Loucy (cell line): ENCODE measurements around the gene CZIB.

ENCODE experiments used
- H2AFZ ChIP-seq: fragments of 200-600 bp; sonication (generic); 2 replicates; pipeline ENCODE4 v1.6.0; 2016; ENCODE audit warnings: antibody characterized with exemption, mild to moderate bottlenecking, low read length, moderate library complexity
- H3F3A ChIP-seq: fragments of 200-600 bp; 2 replicates; pipeline ENCODE4 v1.6.0; 2016; ENCODE audit warnings: antibody characterized with exemption, low read depth, mild to moderate bottlenecking
- H3K27me3 ChIP-seq: fragments of 200-600 bp; sonication (generic); 2 replicates; pipeline ENCODE4 v1.6.1; 2014; ENCODE audit warnings: low read length, mild to moderate bottlenecking; ENCODE audit not compliant: insufficient read depth, poor library complexity, severe bottlenecking
- H3K36me3 ChIP-seq: fragments of 200-600 bp; sonication (generic); 2 replicates; pipeline ENCODE4 v1.6.1; 2016; ENCODE audit warnings: low read length; ENCODE audit not compliant: insufficient read depth
- H3K4me1 ChIP-seq: fragments of 200-600 bp; sonication (generic); 2 replicates; pipeline ENCODE4 v1.5.1; 2014; ENCODE audit warnings: low read length, mild to moderate bottlenecking; ENCODE audit not compliant: insufficient read depth, poor library complexity, severe bottlenecking
- H3K4me2 ChIP-seq: fragments of 200-600 bp; sonication (generic); 2 replicates; pipeline ENCODE4 v1.6.0; 2014; ENCODE audit warnings: antibody characterized with exemption, low read length, low read depth, mild to moderate bottlenecking; ENCODE audit not compliant: poor library complexity, severe bottlenecking
- H3K4me3 ChIP-seq: fragments of 200-600 bp; sonication (generic); 2 replicates; pipeline ENCODE4 v1.5.1; 2014; ENCODE audit warnings: low read length, mild to moderate bottlenecking, mixed read lengths; ENCODE audit not compliant: poor library complexity, severe bottlenecking
- H3K79me2 ChIP-seq: fragments of 200-600 bp; sonication (generic); 2 replicates; pipeline ENCODE4 v1.6.1; 2014; ENCODE audit warnings: low read length; ENCODE audit not compliant: insufficient read depth
- H3K9ac ChIP-seq: fragments of 200-600 bp; sonication (generic); 2 replicates; pipeline ENCODE4 v1.6.0; 2014; ENCODE audit warnings: mild to moderate bottlenecking, low read depth, low read length, moderate library complexity; ENCODE audit not compliant: poor library complexity, severe bottlenecking
- H3K9me2 ChIP-seq: fragments of 200-600 bp; sonication (generic); replicated peaks from 2 replicates; pipeline ENCODE4 v1.6.1; 2016; ENCODE audit warnings: low read depth, low read length, mixed read lengths
- H3K9me3 ChIP-seq: fragments of 200-600 bp; sonication (generic); 2 replicates; pipeline ENCODE4 v1.6.1; 2014; ENCODE audit warnings: mild to moderate bottlenecking, antibody characterized with exemption, low read length, low read depth; ENCODE audit not compliant: insufficient read depth
- H4K20me1 ChIP-seq: fragments of 200-600 bp; sonication (generic); 2 replicates; pipeline ENCODE4 v1.6.0; 2014; ENCODE audit warnings: antibody characterized with exemption, low read length, mild to moderate bottlenecking; ENCODE audit not compliant: insufficient read depth, poor library complexity, severe bottlenecking
- CTCF ChIP-seq: fragments of 200-600 bp; sonication (generic); conservative IDR thresholded peaks from 2 replicates; pipeline ENCODE4 v1.5.1; 2014; ENCODE audit warnings: mild to moderate bottlenecking, antibody characterized with exemption, low read length
- EZH2phosphoT487 ChIP-seq: fragments of 200-600 bp; IDR thresholded peaks from 2 replicates; pipeline ENCODE4 v1.6.1; 2018; ENCODE audit warnings: antibody characterized with exemption, mild to moderate bottlenecking, moderate library complexity, borderline replicate concordance

Gene CZIB

GRCh38 chr1:53258216-53258615 is 37.8 kb upstream of the CZIB start:
- Histone ChIP-seq H3K4me1 (no peaks in the 10 kb centered on the region), H3K4me2 (no peak overlapping the region), H2AFZ (no peak overlapping the region), H3K27me3 (no peaks in the 10 kb centered on the region), H3K9me3 (no peaks in the 10 kb centered on the region), H3K9ac (no peak overlapping the region), H3K79me2 (no peaks in the 10 kb centered on the region), H4K20me1 (no peaks in the 10 kb centered on the region), H3K4me3 (no peak overlapping the region), H3K36me3 (peaks cover 89% of the 10 kb centered on the region), H3F3A (no peaks in the 10 kb centered on the region), H3K9me2 (no peaks in the 10 kb centered on the region)
- TF ChIP-seq CTCF: no peak
- TF ChIP-seq EZH2phosphoT487: no peak

GRCh38 chr1:53257454-53258081 is 37.1 kb upstream of the CZIB start:
- H4K20me1 ChIP-seq: no peaks in the 10 kb centered on the region
- no peak overlapping the region for H3K4me3 ChIP-seq
- TF ChIP-seq CTCF (no peak), EZH2phosphoT487 (no peak)

GRCh38 chr1:53256511-53257453 is 36.3 kb upstream of the CZIB start:
- Histone ChIP-seq H3K9ac (no peak overlapping the region), H2AFZ (no peak overlapping the region), H3K4me1 (no peaks in the 10 kb centered on the region), H4K20me1 (no peaks in the 10 kb centered on the region), H3K4me3 (no peak overlapping the region), H3K79me2 (no peaks in the 10 kb centered on the region), H3F3A (no peaks in the 10 kb centered on the region), H3K9me3 (no peaks in the 10 kb centered on the region), H3K4me2 (no peak overlapping the region), H3K27me3 (no peaks in the 10 kb centered on the region), H3K36me3 (peaks cover 74% of the 10 kb centered on the region), H3K9me2 (no peaks in the 10 kb centered on the region)
- TF ChIP-seq CTCF (no peak), EZH2phosphoT487 (no peak)

More at GRCh38 chr1:53257454-53258081, 37.1 kb upstream of the CZIB start:
- Histone ChIP-seq H3K9me3 (no peaks in the 10 kb centered on the region), H3K9ac (no peak overlapping the region), H3K4me2 (no peak overlapping the region), H3K4me1 (no peaks in the 10 kb centered on the region), H3K79me2 (no peaks in the 10 kb centered on the region), H3K27me3 (no peaks in the 10 kb centered on the region), H3F3A (no peaks in the 10 kb centered on the region), H3K36me3 (peaks cover 82% of the 10 kb centered on the region), H2AFZ (no peak overlapping the region), H3K9me2 (no peaks in the 10 kb centered on the region)
